IPS-18a (cell line): ENCODE data around the gene RIPOR2.

ENCODE experiments used
- H3K27ac ChIP-seq: one replicate; pipeline ENCODE4 v1.5.1; 2013; ENCODE audit warnings: low read length
- H3K27me3 ChIP-seq: one replicate; pipeline ENCODE4 v1.6.1; 2013; ENCODE audit warnings: mild to moderate bottlenecking, low read length; ENCODE audit not compliant: control insufficient read depth, insufficient read depth
- H3K36me3 ChIP-seq: one replicate; pipeline ENCODE4 v1.6.1; 2013; ENCODE audit warnings: low read depth, low read length; ENCODE audit not compliant: control insufficient read depth
- H3K4me1 ChIP-seq: one replicate; pipeline ENCODE4 v1.6.1; 2013; ENCODE audit warnings: low read depth, low read length; ENCODE audit not compliant: control insufficient read depth
- H3K4me3 ChIP-seq: one replicate; pipeline ENCODE4 v1.5.1; 2013; ENCODE audit warnings: low read length
- H3K9ac ChIP-seq: one replicate; pipeline ENCODE4 v1.6.1; 2013; ENCODE audit warnings: mild to moderate bottlenecking, low read length, moderate library complexity
- H3K9me3 ChIP-seq: one replicate; pipeline ENCODE4 v1.6.1; 2013; ENCODE audit warnings: low read depth, low read length; ENCODE audit not compliant: control insufficient read depth

RIPOR2 gene

GRCh38 chr6:24831771-24832716, 103.7 kb downstream of the RIPOR2 start:
- no peak overlapping the region for H3K9ac ChIP-seq
- H3K4me1 ChIP-seq, result no peaks in the 10 kb centered on the region
- no peak overlapping the region for H3K4me3 ChIP-seq
- H3K36me3 ChIP-seq, result no peaks in the 10 kb centered on the region
- no peaks in the 10 kb centered on the region for H3K9me3 ChIP-seq
- H3K27me3 ChIP-seq, result no peaks in the 10 kb centered on the region
- H3K27ac ChIP-seq, result no peak overlapping the region

DNA sequence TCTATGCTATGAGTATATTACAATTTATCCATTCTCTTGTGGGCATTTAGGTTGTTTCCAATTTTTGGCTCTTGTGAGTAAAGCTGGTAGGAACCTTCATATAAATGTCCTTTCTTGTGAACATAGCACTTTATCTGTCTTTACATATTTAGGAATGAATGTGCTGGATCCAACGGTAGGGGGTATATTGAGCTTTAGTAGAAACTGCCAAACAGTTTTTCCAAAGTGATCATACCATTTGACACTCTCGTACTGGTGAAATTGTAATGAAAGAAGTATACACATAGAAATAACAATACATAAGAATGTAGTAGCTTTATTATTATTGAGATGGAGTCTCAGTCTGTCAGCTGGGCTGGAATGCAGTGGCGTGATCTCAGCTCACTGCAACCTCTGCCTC, 106.1 kb downstream of the RIPOR2 start:
- Histone ChIP-seq H3K4me3 (no peak overlapping the region), H3K9ac (no peak overlapping the region), H3K36me3 (no peaks in the 10 kb centered on the region), H3K27ac (no peak overlapping the region), H3K4me1 (no peaks in the 10 kb centered on the region), H3K9me3 (no peaks in the 10 kb centered on the region), H3K27me3 (no peaks in the 10 kb centered on the region)

DNA sequence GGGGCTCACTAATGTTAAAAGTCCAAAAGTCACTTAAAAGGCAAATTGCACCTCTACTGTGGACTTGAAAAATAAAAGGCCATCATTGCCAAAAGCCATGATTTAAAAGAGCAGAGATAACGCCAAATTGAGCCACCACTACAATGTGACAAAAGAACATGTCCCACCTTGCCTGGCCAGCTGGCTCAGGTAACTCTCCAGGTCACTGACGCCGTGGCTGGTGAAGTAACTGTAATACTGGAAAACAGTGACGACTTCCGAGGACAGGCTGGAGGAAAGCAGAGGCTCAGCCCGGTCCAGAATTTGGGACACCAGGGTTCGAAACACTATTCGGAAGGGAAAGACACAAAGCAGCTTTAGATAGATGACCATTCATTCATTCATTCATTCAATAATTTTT, 107.8 kb downstream of the RIPOR2 start:
- H3K9ac ChIP-seq, result no peak overlapping the region
- H3K4me1 ChIP-seq, result no peaks in the 10 kb centered on the region
- H3K36me3 ChIP-seq, result no peaks in the 10 kb centered on the region
- H3K27ac ChIP-seq, result no peak overlapping the region
- H3K9me3 ChIP-seq, result no peaks in the 10 kb centered on the region
- no peaks in the 10 kb centered on the region for H3K27me3 ChIP-seq
- H3K4me3 ChIP-seq, result no peak overlapping the region

GRCh38 chr6:24827162-24827561, 108.6 kb downstream of the RIPOR2 start:
- Histone ChIP-seq H3K4me1 (no peaks in the 10 kb centered on the region), H3K36me3 (no peaks in the 10 kb centered on the region), H3K9me3 (no peaks in the 10 kb centered on the region), H3K4me3 (no peak overlapping the region), H3K27me3 (no peaks in the 10 kb centered on the region), H3K9ac (no peak overlapping the region), H3K27ac (no peak overlapping the region)

- no peaks in the 10 kb centered on the region for H3K27me3 ChIP-seq
- no peaks in the 10 kb centered on the region for H3K36me3 ChIP-seq
- no peak overlapping the region for H3K9ac ChIP-seq
- no peak overlapping the region for H3K27ac ChIP-seq
- H3K9me3 ChIP-seq, result no peaks in the 10 kb centered on the region
- H3K4me1 ChIP-seq, result no peaks in the 10 kb centered on the region
- no peak overlapping the region for H3K4me3 ChIP-seq
Measured at GRCh38 chr6:24825130-24825630, 110.6 kb downstream of the RIPOR2 start.

DNA sequence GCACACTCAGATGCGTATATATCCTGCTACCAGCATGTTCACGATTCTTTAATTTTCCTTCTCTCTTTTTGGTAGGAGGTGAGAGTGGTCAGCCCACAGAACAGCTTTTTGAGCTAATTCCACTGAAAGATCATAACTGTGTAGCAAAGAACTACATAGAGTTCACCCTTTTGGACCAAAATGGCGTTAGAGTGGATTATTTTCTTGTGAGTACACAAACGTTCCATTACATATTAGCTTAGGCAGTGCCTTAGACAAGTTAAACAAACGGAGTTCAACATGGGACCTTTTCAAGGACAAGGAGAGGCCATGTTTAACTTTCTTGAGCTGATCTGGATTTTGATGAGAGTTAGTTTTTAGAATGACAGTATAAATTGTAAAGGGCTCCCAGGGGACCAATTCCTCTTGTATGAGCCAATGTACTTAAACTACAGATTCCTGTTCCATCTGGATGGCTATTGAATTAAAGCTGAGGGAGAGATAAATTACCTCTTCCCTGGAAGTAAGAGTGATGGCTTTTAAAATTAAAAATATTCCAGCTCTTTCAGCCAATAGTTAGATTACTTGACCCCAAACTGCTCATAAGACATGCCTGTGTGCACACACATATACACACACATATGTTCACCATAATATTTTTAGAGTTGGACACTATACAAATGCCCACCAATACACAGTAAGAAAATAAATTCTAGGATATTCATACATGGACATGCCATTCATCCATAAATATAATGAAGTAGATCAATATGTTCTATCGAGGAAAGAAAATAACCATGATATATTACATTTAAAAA, 111.4 kb downstream of the RIPOR2 start:
- Histone ChIP-seq H3K36me3 (no peaks in the 10 kb centered on the region), H3K4me3 (no peak overlapping the region), H3K9me3 (no peaks in the 10 kb centered on the region), H3K4me1 (no peaks in the 10 kb centered on the region), H3K9ac (no peak overlapping the region), H3K27ac (no peak overlapping the region), H3K27me3 (no peaks in the 10 kb centered on the region)

- Histone ChIP-seq H3K4me1 (no peaks in the 10 kb centered on the region), H3K27ac (no peak overlapping the region), H3K27me3 (no peaks in the 10 kb centered on the region), H3K9ac (no peak overlapping the region), H3K9me3 (no peaks in the 10 kb centered on the region), H3K4me3 (no peak overlapping the region), H3K36me3 (no peaks in the 10 kb centered on the region)
Measured at GRCh38 chr6:24823185-24823584, 112.6 kb downstream of the RIPOR2 start.

DNA sequence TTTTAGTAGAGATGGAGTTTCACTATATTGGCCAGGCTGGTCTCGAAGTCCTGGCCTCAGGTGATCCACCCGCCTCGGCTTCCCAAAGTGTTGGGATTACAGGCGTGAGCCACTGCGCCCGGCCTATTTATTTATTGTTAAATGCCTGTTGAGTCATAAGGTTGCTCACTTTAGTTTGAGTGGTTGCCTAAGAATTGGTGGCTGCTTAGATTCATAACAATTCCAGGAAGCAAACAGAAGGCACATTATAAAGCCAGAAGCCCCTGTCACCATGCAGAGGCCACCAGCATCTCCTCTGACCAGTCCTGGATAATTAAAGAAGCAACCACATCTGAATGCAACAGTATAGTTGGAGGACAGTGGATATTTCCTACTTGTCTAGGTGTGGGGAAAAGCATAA, 113.1 kb downstream of the RIPOR2 start:
- Histone ChIP-seq H3K36me3 (no peaks in the 10 kb centered on the region), H3K9me3 (no peaks in the 10 kb centered on the region), H3K27ac (no peak overlapping the region), H3K27me3 (no peaks in the 10 kb centered on the region), H3K4me1 (no peaks in the 10 kb centered on the region), H3K9ac (no peak overlapping the region), H3K4me3 (no peak overlapping the region)

DNA sequence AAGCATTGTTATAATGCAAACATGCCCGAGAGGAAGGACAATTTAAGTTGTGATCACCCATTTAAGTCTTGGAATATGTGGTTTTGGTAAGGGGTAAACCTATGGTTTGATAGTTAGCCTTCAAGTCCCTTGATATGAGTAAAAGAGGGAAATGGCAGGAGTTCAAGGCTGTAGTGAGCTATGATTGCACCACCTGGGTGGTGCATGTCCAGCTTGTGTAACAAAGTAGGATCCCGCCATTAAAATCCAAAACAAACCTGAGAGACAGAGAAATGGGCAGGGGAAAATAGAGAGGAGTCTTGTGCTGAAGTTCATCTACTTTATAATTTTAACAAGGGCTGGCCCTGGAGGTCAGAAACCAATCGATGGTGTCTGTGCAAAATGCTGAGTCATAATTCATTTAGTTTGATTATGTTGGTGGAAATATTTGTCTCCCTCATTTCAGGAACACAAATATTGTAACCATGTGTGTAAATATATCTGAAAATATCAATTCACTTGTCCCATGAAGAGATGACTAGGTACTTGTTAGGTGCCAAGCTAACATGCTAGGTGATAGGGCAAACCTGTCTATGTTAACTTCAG, 113.8 kb downstream of the RIPOR2 start:
- Histone ChIP-seq H3K9me3 (no peaks in the 10 kb centered on the region), H3K27me3 (no peaks in the 10 kb centered on the region), H3K27ac (no peak overlapping the region), H3K4me1 (no peaks in the 10 kb centered on the region), H3K36me3 (no peaks in the 10 kb centered on the region), H3K9ac (no peak overlapping the region), H3K4me3 (no peak overlapping the region)

- H3K9ac ChIP-seq, result no peak overlapping the region
- H3K4me3 ChIP-seq, result no peak overlapping the region
- H3K9me3 ChIP-seq, result no peaks in the 10 kb centered on the region
- H3K4me1 ChIP-seq, result no peaks in the 10 kb centered on the region
- no peak overlapping the region for H3K27ac ChIP-seq
- H3K36me3 ChIP-seq, result no peaks in the 10 kb centered on the region
- H3K27me3 ChIP-seq, result no peaks in the 10 kb centered on the region
Measured at GRCh38 chr6:24818346-24818745, 117.4 kb downstream of the RIPOR2 start.

DNA sequence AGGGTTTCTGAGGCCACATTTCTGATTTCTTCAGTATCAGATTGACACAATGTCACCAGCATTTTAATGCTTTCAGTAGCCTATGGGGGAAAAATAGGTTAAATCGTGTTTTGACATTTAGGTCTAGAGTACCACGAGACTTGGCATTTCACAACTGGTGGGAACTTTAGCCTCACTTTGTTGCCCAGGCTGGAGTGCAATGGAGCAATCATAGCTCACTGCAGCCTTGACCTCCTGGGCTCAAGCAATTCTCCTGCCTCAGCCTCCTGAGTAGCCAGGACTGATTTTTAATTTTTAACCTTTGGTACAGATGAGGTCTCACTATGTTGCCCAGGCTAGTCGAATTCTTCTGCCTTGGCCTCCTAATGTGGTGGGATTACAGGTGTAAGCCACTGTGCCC, 126.0 kb downstream of the RIPOR2 start:
- Histone ChIP-seq H3K4me3 (no peak overlapping the region), H3K9me3 (no peaks in the 10 kb centered on the region), H3K4me1 (no peaks in the 10 kb centered on the region), H3K9ac (no peak overlapping the region), H3K27me3 (no peaks in the 10 kb centered on the region), H3K36me3 (no peaks in the 10 kb centered on the region), H3K27ac (no peak overlapping the region)
